NCI-H187 (cell line): ENCODE measurements around the gene DDX18.
A peak's percentile ranks its signal among the peaks of the same experiment; 100 is the strongest.
"Not testable (repeated sequence)": the region's sequence is repeated elsewhere in the genome, so short reads cannot be mapped to it uniquely, and the experiment has no call there.

ENCODE experiments used
- DNase-seq, 2 experiments: peaks; one replicate each; lab custom pipeline; 2025; lab: John Stamatoyannopoulos, UW

Gene DDX18

DNA sequence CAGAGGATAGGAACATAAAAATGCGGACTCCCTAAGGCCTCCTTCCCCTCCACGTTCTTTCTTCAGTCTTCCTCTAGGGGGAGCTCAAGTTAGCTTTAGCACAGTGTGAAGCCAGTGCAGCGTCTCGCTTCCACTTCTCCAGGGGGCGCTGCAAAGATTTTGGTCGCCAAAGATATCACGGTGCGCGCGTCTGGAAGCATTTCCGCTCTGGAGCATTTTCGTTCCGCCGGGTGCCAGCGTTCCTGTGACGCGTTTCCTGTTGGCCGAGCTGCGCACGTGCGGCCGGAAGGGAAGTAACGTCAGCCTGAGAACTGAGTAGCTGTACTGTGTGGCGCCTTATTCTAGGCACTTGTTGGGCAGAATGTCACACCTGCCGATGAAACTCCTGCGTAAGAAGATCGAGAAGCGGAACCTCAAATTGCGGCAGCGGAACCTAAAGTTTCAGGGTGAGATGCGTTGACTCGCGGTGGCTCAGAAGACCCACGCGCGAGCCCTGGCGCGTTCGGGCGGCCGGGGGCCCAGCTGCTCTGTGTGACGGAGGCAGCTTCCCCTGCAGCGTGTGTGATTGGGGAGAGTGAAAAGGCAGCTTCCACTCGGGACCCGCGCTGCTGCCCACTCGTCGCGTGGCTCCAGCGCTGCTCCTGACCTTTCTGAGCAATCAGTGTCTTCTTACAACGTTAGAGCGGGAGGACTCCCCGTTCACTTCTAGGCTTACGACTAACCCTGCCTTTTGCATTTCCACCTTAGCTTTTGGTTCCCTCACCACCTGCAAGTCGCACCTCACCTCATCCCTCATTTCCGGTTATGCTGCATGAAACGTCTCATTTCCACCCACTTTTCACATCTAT, at the start of gene DDX18:
Gene DDX18 (plus strand): TSS at position 275 of the 848 bp plus-strand sequence. CDS start 87 bp downstream, at position 362.
- peak; percentile 63 to 89 for DNase-seq

- no peak for DNase-seq
Measured at GRCh38 chr2:117770730-117771129, 43.8 kb upstream of the DDX18 start.

DNA sequence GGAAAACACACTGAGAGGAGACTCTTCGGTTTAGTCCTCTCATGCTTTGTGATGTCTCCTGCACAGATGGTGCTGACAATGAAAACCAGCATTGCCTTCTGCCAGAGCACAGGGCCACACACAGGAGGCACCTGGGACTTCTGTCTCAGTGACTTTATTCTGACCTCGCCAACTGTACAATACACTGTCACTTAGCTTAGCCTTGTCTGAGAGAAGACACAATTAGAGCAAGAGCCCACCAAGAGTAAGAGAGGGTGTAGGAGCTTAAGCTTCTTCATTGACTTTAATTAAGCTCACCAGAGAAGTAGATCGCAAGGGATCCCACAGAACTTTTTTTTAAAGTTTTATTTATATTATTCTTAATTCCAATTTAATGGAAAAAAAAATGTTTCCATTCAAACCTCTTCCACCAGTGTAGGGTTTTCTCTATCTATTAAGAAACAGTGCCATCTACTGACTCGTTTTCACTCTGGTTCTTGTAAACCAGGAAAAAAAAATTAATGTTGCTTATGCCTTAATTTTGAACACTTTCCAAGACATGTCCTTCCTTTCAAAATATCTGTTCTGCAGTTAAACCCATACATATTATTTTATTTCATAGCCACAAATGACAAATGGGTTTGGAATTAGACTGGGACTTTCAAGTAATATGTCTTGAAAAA, 42.4 kb upstream of the DDX18 start:
- DNase-seq: no peak

DNA sequence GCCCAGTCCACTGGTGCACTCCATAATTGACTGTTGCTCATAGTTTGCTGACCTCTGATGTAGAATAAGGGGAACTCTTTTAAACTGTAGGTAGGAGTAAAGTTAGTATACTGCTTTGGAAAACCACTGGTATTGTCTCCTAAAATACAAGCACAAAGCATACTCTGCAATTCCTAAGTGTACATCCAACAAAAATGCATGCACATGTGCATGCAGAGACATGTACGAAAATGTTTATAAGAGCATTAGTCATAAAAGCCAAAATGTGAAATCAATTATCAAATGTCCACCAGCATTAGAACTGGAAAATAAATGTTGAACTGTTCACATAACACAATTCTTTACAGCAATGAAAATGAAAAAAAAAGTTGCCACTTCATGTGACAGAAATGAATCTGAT, 39.8 kb upstream of the DDX18 start:
- no peak for DNase-seq

DNA sequence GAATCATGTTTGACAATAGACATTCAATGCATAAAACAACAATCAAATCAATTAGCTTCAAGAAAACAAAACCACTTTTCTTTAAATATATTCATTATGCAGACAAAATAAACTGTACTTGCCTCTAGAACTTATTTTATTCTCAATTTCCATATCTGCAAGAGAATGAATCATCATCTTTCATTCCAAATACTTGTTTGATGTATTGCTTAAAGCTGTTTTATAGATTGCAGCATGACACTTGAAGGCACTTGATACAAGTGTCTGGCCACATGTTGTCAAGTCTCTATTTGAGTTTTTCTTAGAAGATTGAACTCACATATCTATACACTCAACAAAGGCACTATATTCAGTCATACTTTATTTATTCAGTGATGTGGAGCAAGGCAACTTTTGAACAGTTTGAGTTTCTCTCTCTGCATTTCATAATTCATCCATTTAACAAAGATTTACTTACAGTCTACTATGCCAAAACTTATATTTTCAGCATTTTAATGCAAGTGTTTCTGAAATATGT, 38.7 kb upstream of the DDX18 start:
- no peak for DNase-seq

DNA sequence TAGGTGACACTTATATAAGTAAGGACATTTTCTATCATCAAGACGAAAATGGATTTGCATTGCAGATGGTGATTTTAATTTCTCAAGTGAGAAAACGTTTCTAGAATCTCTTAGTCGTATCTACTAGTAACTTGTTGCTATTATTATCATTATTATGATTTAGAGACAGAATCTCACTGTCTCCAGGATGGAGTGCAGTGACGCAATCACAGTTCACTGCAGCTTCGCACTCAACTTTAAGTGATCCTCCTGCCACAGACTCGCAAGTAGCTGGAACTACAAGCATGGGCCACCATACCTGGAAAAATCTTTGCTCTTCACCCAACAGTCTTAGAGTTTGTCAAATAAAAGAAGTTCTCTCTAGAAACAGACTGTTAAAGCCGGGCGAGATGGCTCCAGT, 37.6 kb upstream of the DDX18 start:
- DNase-seq: no peak

DNA sequence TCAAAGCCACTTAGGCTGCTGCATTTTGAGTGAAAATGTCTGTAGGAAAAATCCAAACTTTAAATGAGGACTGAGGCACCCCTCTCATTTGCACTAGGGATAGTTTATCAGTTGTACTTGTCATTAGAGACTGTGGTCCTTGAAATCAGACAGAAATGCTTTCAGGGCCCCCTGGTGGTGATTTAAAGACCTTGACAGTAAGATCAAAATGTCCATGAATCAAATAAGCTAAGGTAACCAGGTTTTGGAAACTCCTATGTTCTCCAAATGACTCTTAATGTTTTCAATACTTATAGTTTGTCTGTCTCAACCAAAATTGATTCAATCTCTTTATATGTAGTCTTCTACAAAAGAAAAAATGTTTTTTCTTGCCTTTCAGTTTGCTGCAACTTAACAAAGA, 28.8 kb upstream of the DDX18 start:
- DNase-seq: no peak

DNA sequence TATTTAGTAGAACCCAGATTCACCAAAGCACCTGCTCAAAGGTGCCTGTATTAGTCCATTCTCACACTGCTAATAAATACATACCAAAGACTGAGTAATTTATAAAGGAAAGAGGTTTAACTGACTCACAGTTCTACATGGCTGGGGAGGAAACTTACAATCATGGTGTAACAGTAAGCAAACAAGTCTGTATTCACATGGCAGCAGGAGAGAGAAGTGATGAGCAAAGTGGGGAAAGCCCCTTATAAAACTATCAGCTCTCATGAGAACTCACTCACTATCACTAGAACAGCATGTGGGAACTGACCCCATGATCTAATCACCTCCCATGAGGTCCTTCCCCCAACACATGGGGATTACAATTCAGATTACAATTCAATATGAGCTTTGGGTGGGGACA, 28.0 kb upstream of the DDX18 start:
- no peak for DNase-seq

- no peak for DNase-seq
Measured at GRCh38 chr2:117789505-117789904, 25.0 kb upstream of the DDX18 start.

DNA sequence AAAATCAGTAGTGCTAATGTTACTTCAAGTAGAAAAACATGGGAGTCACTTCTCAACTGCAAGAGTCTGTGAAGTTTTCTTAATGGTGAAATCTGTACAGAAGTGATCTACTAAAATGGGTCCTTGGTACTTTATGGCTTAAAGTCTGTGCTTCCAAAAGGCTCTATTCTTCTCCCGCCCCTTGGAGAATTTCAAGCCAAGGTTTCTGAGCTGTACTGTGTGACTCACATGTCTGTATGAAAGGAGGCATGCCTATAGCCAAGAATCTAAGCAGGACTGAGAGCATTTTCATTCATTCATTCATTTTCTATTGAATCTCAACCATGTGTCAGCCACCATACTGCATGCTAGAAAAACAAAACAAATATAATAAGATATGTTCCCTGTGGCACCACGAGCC, 19.8 kb upstream of the DDX18 start:
- no peak for DNase-seq

GRCh38 chr2:117801826-117802225, 12.7 kb upstream of the DDX18 start:
- DNase-seq: no peak

DNA sequence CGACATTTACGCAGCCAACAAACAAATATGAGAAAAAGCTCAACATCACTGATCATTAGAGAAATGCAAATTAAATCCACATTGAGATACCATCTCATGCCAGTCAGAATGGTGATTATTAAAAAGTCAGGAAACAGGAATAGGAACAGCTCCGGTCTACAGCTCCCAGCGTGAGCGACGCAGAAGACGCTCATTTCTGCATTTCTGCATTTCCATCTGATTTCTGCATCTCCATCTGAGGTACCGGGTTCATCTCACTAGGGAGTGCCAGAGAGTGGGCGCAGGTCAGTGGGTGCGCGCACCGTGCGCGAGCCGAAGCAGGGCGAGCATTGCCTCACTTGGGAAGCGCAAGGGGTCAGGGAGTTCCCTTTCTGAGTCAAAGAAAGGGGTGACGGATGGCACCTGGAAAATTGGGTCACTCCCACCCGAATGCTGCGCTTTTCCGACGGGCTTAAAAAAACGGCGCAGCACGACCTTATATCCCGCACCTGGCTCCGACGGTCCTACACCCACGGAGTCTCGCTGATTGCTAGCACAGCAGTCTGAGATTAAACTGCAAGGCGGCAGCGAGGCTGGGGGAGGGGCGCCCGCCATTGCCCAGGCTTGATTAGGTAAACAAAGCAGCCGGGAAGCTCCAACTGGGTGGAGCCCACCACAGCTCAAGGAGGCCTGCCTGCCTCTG, 10.7 kb upstream of the DDX18 start:
- DNase-seq: not testable (repeated sequence)

DNA sequence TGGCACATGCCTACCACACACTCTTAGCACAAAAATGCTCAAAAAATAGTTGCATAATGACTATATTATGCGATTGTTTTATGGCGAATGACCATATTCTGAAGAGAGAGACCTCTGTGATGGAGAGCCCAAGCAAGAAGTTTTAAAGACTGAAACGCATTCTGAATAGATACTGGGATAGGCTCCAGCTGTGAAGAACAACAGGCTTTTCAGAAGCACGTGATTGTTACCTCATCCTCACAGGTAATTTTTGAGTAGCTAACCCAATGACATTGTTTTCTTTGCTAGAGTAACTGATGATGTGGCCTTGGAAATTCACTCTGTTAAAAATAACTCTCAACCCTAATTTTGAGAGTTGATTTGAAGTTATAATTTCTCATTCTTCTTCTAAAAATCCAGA, 2.0 kb upstream of the DDX18 start:
- no peak for DNase-seq

DNA sequence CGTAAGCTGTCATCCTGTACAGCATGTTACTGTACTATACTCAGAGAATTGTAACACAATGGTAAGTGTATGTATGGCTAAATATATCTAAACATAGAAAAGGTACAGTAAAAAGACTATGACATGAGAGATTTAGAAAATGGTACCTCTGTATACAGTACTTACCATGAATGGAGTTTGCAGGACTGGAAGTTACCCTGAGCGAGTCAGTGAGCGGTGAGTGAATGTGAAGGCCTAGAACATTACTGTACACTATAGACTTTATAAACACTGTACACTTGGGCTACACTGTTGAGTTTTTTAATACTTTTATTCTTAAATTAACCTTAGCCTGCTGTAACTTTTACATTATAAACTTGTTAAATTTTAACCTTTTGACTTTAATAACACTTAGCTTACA, 1.5 kb downstream of the DDX18 start:
- no peak for DNase-seq

GRCh38 chr2:117818921-117819320, 4.4 kb downstream of the DDX18 start:
- no peak for DNase-seq

- DNase-seq: no peak
Measured at GRCh38 chr2:117820444-117820843, 6.0 kb downstream of the DDX18 start.

- no peak for DNase-seq
Measured at GRCh38 chr2:117825437-117825836, 10.9 kb downstream of the DDX18 start.

- not testable (repeated sequence) for DNase-seq
Measured at GRCh38 chr2:117827464-117827863, 13.0 kb downstream of the DDX18 start.

DNA sequence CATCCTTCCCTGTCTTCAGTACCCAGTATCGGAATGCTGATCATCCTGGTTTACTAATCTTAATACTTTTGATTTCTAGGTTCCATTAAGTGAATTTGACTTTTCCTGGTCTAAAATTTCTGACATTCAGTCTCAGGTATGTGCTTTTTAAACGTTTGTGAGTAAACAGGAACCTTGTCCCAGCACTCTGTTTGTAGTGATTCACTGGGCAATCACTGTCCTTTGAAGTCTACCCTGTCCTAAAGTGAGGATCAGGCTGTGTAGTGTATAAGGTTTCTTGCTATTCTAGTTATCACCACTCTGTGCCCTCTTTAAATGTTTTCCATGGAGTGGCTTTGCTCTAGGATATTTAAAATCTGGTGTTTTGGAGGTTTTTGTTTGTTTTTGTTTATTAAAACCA, 14.4 kb downstream of the DDX18 start:
- DNase-seq: no peak

DNA sequence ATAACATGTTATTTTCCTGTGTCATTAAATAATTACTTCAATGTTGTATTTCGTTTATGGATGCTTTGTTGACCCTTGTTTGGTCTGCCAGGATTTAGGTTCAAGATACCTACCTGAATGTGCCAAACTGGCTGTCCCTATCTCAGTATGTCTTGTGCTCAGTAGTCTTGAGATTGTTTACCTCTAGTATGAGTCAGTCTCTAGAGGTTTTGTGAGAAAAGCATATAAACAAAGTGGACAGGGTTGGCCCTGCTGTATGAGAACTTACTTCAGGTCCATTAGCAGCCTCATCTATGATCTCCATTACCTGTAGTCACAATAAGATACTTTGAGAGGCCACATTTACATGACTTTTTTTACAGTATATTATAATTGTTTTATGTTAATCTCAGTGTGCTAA, 17.8 kb downstream of the DDX18 start:
- DNase-seq: no peak

GRCh38 chr2:117832905-117833613, 18.6 kb downstream of the DDX18 start:
- no peak for DNase-seq

DNA sequence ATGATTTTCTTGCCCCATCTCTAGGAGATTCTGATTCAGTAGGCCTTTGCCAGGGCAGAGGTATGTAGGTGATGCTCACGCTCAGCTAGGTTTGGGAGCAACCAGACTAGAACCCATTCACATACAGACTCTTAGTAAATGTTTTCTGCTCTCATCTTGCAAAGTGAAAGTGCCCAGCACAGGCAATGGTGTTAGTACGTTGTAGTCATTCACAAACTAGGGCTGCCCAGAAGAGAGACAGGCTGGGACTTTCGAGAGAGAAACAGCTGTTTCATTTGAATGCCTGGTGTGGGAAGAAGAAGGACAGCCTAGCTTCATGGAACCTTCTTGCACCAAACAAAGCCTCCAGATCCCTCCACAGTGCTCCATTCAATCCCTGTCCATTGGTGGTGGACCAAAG, 19.4 kb downstream of the DDX18 start:
- DNase-seq: no peak
